Measurements from ENCODE around the gene VMA21. TPM values are rescaled to one million over a fixed set of nuclear protein-coding genes. Genes with fewer than 3 reads are reported as not detected.

The VMA21 gene
- total and polyA plus RNA-seq, 2 donors (not counting 3 experiments of a cell fraction or from before 2014, with no cell fraction given) = 12.7 to 34.2 TPM

DNA sequence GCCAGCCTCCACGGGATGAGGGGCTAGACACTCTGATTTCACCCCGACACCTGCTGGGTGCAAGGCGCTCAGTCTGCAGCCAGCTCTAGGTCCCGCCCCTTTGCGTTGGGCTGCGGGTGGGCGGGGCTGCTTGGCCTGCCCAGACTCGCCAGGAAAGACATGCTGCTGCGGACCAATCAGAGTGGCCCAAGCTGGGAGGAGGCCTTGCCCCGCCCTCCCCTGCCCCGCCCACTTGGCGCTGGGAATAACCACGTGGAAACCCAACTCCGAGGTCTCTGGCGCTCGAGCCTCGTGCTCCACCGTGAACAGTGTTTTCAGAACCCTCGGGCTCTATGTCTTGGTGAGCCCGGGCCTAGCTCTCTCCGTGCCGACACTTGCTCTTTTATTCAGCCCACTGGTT, 5.3 kb upstream of the VMA21 start:
- H3K36me3 ChIP-seq (ENCODE audit: control insufficient read depth in 2 of 2, extremely low read depth in 1 of 2, insufficient read depth in 2 of 2, low read length in 2 of 2) = no peaks in the 10 kb centered on the region
- TF ChIP-seq CTCF (IDR thresholded peaks at IDR 0.05; ENCODE audit: extremely low read depth in 1 of 2, insufficient read depth in 1 of 2, low read depth in 1 of 2, low read length in 2 of 2) (no peak), MAX (IDR thresholded peaks at IDR 0.05; ENCODE audit: insufficient read depth, insufficient read length) (no peak), POLR2A (IDR thresholded peaks at IDR 0.05; ENCODE audit: low read depth, low read length) (no peak), FOS (IDR thresholded peaks at IDR 0.05; ENCODE audit: borderline replicate concordance, insufficient read depth, low read length) (no peak), EZH2 (IDR thresholded peaks at IDR 0.05; ENCODE audit: borderline replicate concordance, low read depth, low read length, severe bottlenecking) (no peak), GATA2 (IDR thresholded peaks at IDR 0.05; ENCODE audit: insufficient read depth, insufficient read length, low read depth, low read length) (no peak), JUN (IDR thresholded peaks at IDR 0.05; ENCODE audit: borderline replicate concordance, insufficient read depth, insufficient read length, low read depth) (no peak), MYC (IDR thresholded peaks at IDR 0.05; ENCODE audit: low read depth, low read length) (no peak), POLR2AphosphoS5 (IDR thresholded peaks at IDR 0.05; ENCODE audit: insufficient read depth, low read depth, low read length) (no peak)
- no peaks in the 10 kb centered on the region for H3K9me1 ChIP-seq (replicated peaks; ENCODE audit: control insufficient read depth, extremely low read depth, insufficient read depth, low read length)
- no peaks in the 10 kb centered on the region for H3K9me3 ChIP-seq (replicated peaks; ENCODE audit: control insufficient read depth, insufficient read depth, low read length)
- DNase-seq (ENCODE audit: low read depth, low spot score) (no peak), FAIRE-seq (no peak)
- H3K79me2 ChIP-seq (ENCODE audit: control insufficient read depth, insufficient read depth, low read length) = peaks cover 2% of the 10 kb centered on the region
- no peaks in the 10 kb centered on the region for H4K20me1 ChIP-seq (replicated peaks; ENCODE audit: control insufficient read depth, extremely low read depth, insufficient read depth, low read length)
- no peaks in the 10 kb centered on the region for H3K27me3 ChIP-seq (ENCODE audit: control insufficient read depth in 2 of 2, insufficient read depth in 2 of 2, low read length in 2 of 2)
- H2AFZ ChIP-seq (ENCODE audit: low read depth, low read length) = no peak overlapping the region
- BruUV-seq (replicated peaks) = no TSS peak
- H3K4me1 ChIP-seq (ENCODE audit: control insufficient read depth, extremely low read depth, insufficient read depth, low read length) = peaks cover 11% of the 10 kb centered on the region
- H3K4me2 ChIP-seq (ENCODE audit: insufficient read depth, low read length) = no peak overlapping the region
- no peak overlapping the region for H3K4me3 ChIP-seq (replicated peaks in 1 of 3; ENCODE audit: insufficient read depth in 1 of 3, low read depth in 1 of 3, low read length in 3 of 3)
- no peak overlapping the region for H3K9ac ChIP-seq (replicated peaks; ENCODE audit: extremely low read depth, insufficient read depth, low read length)
- CTCF ChIA-PET = no interaction called here
- POLR2A ChIA-PET = no interaction called here
- intact Hi-C loops (cut with micrococcal nuclease) (no loop called here), dilution Hi-C loops (cut with MboI; ENCODE audit: extremely low pct_ligation_motif_present, low sequenced_read_pairs) (no loop called here)
- H3K27ac ChIP-seq (ENCODE audit: insufficient read depth, low read depth, low read length) = no peak overlapping the region
